Mammary epithelial cell (primary cell): ENCODE measurements around the gene RBM41.

Experiments used
- CTCF ChIP-seq, 2 donors: IDR thresholded peaks in 1 of 2; conservative IDR thresholded peaks in 1 of 2; 2 replicates each; pipeline ENCODE4 v1.5.1; 2011 to 2012; ENCODE audit warnings: inconsistent platforms in 2 of 2, low read length in 2 of 2, mild to moderate bottlenecking in 2 of 2, control low read depth in 1 of 2, low read depth in 1 of 2; ENCODE audit not compliant: insufficient read depth in 1 of 2; ENCODE audit errors: extremely low read depth in 1 of 2
- EZH2 ChIP-seq: IDR thresholded peaks from 2 replicates; pipeline ENCODE4 v1.6.1; 2012; ENCODE audit warnings: low read length, inconsistent platforms, borderline replicate concordance

GRCh38 chrX:107076158-107076557 is 42.5 kb downstream of the RBM41 start:
- TF ChIP-seq CTCF (conservative IDR thresholded peaks at IDR 0.05 in 1 of 2, IDR thresholded peaks at IDR 0.05 in 1 of 2; ENCODE audit: extremely low read depth in 1 of 2, insufficient read depth in 1 of 2, low read depth in 1 of 2, low read length in 2 of 2) (no peak), EZH2 (no peak)
